NCI-H510A (cell line): ENCODE measurements around the gene PSMB11.

ENCODE experiments used
- DNase-seq: peaks from one replicate; lab custom pipeline; 2025; lab: John Stamatoyannopoulos, UW

PSMB11 gene

DNA sequence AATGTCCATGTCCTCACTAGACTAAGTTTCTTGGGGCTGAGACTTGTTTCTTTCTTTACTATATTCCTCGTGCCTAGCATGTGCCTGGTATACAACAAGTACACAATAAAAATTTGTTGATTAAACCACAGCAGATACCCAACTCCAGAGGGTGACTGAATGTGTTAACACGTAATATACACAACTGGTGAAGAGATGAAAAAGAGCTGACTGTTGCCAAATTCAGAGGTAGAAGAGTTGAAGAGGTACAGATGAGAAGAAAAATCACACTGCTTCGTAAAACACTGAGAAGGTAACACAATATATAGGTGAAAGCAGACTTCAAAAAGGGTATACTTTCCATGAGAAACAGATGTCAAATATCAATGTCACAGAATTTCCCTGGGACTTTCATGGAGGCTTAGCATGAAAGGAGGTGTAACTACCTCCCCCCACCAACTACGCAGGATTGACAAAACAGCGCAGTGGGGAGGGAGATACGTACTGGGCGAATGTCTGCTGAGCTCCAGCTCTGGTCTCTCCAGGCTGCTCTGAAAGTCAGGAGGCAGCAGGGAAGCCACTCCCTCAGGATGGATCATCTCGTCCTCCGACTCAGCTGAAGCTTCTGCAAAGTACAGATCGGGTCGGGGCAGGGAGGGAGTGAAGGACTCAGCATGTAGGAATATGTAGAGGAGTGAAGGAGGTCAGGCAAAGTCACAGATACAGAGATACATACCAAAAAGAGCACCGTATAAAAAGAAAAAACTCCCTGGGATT, 47.7 kb downstream of the PSMB11 start:
- no peak for DNase-seq

DNA sequence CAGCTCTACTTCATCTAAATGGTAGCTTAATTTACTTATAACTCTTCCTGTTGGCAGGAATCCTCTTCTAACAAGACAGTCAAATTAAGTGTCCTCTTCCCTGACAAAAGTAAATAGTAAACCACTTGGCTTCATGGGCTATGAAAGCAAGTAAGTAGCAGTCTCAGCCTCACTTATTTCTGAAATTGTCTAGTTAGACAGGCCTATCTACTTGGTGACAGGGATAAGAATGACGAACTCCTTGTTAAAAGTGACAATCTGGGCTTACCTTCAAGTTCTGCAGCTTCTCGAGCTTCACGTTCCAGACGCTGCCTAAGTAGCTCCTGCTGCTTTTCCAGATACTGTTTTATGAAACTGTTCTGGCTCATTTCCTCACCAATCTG, 48.2 kb downstream of the PSMB11 start:
- no peak for DNase-seq

DNA sequence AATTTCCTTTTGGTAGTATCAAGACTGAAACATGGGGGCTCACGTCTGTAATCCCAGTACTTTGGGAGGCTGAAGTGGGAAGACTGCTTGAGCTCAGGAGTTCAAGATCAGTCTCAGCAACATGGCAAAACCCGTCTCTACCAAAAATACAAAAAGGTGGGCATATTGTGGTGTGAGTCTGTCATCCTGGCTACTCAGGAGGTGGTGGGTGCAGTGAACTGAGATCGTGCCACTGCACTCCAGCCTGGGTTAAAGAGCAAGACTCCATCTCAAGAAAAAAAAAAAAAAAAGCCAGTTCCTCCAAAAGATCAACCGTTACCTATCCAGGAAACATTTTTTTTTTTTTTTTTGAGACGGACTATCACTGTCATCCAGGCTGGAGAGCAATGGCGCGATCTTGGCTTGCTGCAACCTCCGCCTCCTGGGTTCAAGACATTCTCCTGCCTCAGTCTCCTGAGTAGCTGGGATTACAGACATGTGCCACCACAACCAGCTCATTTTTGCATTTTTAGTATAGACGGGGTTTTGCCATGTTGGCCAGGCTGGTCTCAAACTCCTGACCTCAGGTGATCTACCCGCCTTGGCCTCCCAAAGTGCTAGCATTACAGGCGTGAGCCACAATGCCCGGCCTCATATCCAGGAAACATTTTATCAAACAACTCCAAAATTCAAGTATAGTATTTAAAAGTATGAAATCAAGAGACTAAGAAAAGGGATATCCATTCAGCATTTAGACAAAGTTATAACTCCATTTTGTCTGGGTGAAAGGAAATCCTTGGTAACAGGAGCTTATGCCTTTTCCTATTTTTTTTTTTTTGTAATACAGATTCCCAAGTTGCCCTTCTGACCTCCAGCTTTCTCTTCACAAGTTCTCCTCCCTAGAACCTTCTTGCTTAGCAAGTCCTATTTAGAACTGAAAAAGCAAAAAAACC, 49.5 kb downstream of the PSMB11 start:
- no peak for DNase-seq

DNA sequence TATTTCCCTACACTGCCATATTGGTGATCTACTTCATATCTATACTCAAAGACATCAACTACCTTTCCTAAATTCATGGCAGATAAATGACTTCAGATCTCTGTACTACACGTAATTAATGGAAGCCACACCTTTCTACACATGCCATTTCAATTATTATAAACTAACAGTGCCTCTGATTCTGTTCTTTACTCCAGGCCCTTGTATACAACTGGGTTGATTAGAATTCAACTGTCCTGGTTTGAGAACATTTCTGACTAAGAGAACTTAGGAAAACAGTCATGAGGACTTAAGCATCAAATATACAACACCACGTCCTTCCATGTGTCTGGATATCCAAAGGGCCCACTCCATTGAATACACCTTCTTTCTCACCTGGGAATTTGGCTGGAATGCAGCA, 51.1 kb downstream of the PSMB11 start:
- no peak for DNase-seq

DNA sequence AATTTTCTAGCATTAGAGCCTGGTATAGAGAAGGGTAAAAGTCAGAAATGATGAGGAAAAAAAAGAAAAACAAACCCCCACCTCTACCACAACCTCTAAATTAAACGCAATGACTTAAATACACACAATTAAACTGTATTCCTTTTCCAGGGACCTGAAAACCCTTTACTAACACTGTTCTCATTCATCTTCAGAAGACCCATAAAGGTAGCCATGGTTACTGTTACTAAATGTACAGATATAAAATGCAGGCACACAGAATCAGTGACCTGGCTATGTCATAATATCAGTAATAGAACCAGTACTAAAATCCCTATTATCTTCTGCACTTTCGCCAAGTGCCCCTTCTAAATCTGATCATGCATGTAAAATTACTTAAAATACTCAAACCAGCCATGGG, 51.5 kb downstream of the PSMB11 start:
- DNase-seq = no peak
